SJCRH30 (cell line): Measurements from ENCODE around the gene CTNNA3. TPM values are rescaled to one million over a fixed set of nuclear protein-coding genes. Genes with fewer than 3 reads are reported as not detected.
A peak's percentile ranks its signal among the peaks of the same experiment; 100 is the strongest.

ENCODE experiments used
- DNase-seq, 2 experiments: peaks; one replicate each; pipeline ENCODE4 v3.0.0-alpha.2; 2015 to 2020
- H3K27ac ChIP-seq: fragments of 250-450 bp; sonication (Bioruptor Pico); 2 replicates; pipeline ENCODE4 v1.5.1; 2020; ENCODE audit warnings: mild to moderate bottlenecking, moderate library complexity
- H3K27me3 ChIP-seq: fragments of 250-450 bp; sonication (Bioruptor Pico); 2 replicates; pipeline ENCODE4 v1.5.1; 2020; ENCODE audit warnings: mild to moderate bottlenecking, moderate library complexity
- H3K36me3 ChIP-seq: fragments of 250-450 bp; sonication (Bioruptor Pico); 2 replicates; pipeline ENCODE4 v1.5.1; 2020; ENCODE audit warnings: mild to moderate bottlenecking, moderate library complexity
- H3K4me1 ChIP-seq: fragments of 250-450 bp; sonication (Bioruptor Pico); 2 replicates; pipeline ENCODE4 v1.5.1; 2020; ENCODE audit warnings: mild to moderate bottlenecking, moderate library complexity
- H3K4me3 ChIP-seq: fragments of 250-450 bp; sonication (Bioruptor Pico); 2 replicates; pipeline ENCODE4 v1.5.1; 2020; ENCODE audit warnings: mild to moderate bottlenecking, moderate library complexity
- H3K9me3 ChIP-seq: fragments of 250-450 bp; sonication (Bioruptor Pico); replicated peaks from 2 replicates; pipeline ENCODE4 v1.5.1; 2020; ENCODE audit warnings: mild to moderate bottlenecking, moderate library complexity
- total RNA-seq: library from RNA; depleted of rRNA; stranded (reverse); fragments of >200 nt; shearing (Covaris generic); gene quantifications from 2 replicates; pipeline ENCODE4 v1.2.3, GENCODE V29; 2014

The CTNNA3 gene
- total RNA-seq, 1 experiment from 2014 or later = 2.7 TPM

DNA sequence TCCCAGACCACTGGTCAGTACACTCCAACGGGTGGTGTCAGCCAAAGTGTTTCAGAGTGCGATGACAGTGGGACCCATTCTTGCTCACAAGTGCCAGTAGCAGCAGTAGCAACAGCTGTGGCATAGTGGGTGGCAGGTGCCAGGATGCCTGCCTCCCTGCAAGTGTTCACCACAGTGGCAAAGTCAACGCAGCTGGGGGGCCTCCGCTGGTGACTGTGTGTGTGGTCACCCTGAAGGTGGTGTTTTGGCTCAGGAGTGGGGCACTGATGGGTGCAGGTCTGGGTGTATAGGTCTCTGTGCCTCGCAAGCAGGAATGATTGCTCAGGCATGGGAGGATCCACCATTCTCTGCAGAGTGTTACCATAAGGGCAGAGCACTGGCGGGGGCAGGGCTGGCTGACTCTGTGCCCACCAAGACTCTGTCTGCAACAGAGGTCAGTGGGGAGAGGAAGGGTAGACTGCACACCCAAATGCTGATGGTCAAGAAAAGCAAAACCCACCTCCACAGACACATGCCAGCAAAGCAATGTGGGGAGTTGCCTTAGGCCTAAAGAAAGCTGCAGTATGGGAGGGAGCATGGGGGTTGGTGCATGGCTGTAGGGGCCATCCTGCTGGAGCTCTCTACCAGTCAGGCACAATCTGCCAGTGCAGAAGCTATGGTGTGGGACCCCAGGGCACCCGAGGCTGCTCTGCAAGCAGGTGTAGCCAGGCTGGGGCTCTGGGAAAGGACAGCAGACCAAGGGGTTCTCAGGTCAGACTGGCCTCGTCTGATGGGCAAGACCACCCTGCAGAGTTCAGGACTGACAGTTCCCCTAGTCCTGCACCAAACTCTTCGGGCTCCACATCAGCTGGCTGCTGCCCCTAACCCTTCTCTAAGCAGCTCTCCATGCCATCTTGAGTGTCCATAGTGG is 368.1 kb downstream of the CTNNA3 start:
- Histone ChIP-seq H3K36me3 (no peaks in the 10 kb centered on the region), H3K27ac (no peak overlapping the region), H3K9me3 (no peaks in the 10 kb centered on the region), H3K27me3 (no peaks in the 10 kb centered on the region), H3K4me3 (no peak overlapping the region), H3K4me1 (no peaks in the 10 kb centered on the region)
- DNase-seq = no peak

DNA sequence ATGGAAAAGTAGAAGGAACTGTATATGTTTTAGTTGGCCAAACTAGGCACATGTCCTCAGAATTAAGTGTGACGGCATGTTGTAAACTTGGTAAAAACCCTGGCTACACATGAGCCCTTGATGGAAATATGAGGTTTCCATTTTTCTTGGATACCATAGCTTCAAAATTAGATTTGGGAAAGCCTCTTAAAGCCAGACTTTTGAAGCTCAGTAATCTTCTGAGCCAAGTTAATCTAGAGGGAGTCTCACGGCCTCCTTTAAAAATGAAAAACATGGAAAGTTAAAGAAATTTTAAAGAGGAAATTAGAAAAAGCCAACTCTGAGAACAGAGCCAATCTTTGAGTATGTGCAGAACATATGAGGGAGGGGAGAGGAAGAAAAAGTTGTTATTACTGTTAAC is 376.0 kb downstream of the CTNNA3 start:
- no peaks in the 10 kb centered on the region for H3K36me3 ChIP-seq

DNA sequence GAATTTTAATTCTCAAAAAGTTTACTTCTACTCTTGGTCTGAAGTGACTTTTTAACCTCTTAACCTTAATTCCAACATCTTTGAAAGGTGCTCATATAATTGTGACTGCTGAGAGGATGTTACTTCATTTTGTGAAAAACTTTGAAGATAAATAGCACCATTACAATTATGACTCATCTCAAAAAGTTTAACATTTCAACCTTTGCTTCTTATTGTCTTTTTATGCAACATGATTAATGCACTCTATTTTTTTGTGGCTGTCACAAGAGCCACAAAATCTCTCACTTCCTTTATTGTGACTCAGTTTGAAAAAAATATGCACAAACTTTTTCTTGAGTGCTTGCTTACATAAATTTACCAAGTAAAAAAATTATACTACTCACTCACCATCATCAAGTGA is 387.1 kb downstream of the CTNNA3 start:
- no peak overlapping the region for H3K27ac ChIP-seq
- no peaks in the 10 kb centered on the region for H3K27me3 ChIP-seq
- no peaks in the 10 kb centered on the region for H3K36me3 ChIP-seq
- DNase-seq = no peak
- H3K4me3 ChIP-seq = no peak overlapping the region
- no peaks in the 10 kb centered on the region for H3K9me3 ChIP-seq
- no peaks in the 10 kb centered on the region for H3K4me1 ChIP-seq

More for the DNA sequence above, 376.0 kb downstream of the CTNNA3 start:
- Histone ChIP-seq H3K4me3 (no peak overlapping the region), H3K9me3 (no peaks in the 10 kb centered on the region), H3K27me3 (no peaks in the 10 kb centered on the region), H3K4me1 (no peaks in the 10 kb centered on the region), H3K27ac (no peak overlapping the region)
- no peak for DNase-seq

DNA sequence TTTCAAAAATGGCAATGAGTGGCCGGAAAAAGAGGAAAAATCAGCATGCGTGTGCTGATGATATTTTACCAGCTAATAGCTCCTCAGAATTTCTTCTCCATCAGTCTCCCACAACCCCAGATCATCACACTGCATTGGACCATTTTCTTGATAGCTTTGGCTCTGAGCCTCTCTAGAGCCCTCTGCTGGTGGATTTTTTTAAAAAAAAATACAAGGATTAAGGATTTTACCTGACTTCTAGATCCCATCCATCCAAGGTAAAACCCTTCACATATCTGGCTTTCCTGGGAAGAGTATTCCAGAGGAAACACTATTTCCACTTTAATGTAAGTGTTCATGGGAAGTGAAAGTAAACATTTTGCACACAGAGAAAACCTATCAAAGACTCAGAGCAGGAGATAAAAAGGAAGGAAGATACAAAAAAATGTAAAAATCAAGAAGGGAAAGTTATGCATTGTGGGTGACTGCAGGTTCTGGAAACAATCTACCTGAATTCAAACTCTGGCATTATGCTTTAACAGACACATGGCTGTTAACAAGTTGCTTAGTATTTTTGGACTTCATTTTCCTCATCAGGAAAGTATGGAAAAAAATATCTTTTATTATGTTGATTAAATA is 389.3 kb downstream of the CTNNA3 start:
- no peaks in the 10 kb centered on the region for H3K36me3 ChIP-seq
- H3K4me3 ChIP-seq = no peak overlapping the region
- H3K27me3 ChIP-seq = no peaks in the 10 kb centered on the region
- no peak overlapping the region for H3K27ac ChIP-seq
- H3K4me1 ChIP-seq = no peaks in the 10 kb centered on the region
- peak in 1 of 2 experiments; percentile 42 for DNase-seq
- H3K9me3 ChIP-seq = no peaks in the 10 kb centered on the region

DNA sequence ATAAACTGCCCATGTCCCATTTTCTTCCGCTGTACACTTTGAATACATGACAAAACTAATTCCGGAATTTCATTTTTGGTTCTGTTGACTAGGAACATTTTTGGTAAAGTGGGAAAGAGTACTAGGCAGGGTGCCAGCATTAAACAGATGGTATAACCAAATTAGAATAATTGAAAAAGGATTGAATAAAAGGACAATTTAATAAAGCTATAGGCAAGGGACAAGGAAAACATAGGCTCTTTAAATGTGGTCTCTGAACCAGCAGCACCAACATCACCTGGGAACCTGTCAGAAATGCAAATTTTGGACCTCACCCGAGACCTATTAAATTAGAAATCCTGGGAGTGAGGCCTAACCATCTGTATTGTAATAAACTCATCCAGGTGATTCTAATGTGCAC is 393.3 kb downstream of the CTNNA3 start:
- Histone ChIP-seq H3K36me3 (no peaks in the 10 kb centered on the region), H3K27ac (no peak overlapping the region), H3K27me3 (no peaks in the 10 kb centered on the region), H3K9me3 (no peaks in the 10 kb centered on the region), H3K4me3 (no peak overlapping the region), H3K4me1 (no peaks in the 10 kb centered on the region)
- no peak for DNase-seq

DNA sequence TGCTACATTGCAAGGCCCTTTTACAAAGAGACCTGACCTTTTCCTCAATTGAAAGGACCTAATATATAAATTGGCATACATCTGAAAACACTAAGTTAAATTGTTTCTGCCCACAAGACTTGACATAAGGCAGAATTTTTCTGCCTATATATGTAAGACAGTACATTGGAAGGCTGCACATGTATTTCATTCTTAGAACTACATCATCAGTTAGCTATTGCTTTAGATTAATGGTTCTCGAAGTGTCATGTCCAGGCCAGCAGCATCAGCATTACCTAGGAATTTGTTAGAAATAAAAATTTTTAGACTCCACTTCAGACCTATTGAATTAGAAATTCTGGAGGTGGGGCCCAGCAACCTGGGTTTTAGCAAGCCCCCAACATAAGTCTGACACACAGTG is 396.2 kb downstream of the CTNNA3 start:
- DNase-seq = no peak
- Histone ChIP-seq H3K9me3 (no peaks in the 10 kb centered on the region), H3K36me3 (no peaks in the 10 kb centered on the region), H3K27ac (no peak overlapping the region), H3K27me3 (no peaks in the 10 kb centered on the region), H3K4me1 (no peaks in the 10 kb centered on the region), H3K4me3 (no peak overlapping the region)

DNA sequence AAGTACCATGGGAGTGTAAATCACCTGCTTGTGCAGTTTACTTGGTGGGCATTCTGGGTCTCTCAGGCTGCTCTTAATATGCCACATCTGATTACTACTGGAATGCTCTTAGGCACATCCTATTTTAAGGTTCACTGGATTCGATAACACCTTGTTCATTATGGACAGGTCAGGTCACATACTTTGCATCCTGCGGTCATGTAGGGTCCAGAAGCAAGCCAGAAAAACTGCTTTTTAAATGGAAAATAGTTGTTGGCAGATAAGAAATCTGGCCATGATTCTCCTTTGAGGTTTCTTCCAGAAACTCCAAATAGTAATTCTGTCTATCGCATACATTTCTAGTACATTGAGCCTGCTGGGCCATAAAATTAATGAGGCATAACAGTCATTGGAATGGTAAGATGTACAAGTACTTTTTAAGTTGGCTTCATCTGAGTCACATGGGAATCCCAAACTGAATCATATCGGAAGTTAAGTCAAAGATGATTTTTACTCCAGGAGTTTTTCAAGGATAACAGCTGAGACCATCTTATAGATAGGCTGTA is 398.3 kb downstream of the CTNNA3 start:
- no peak overlapping the region for H3K4me3 ChIP-seq
- no peak for DNase-seq
- H3K27me3 ChIP-seq = no peaks in the 10 kb centered on the region
- H3K36me3 ChIP-seq = no peaks in the 10 kb centered on the region
- no peak overlapping the region for H3K27ac ChIP-seq
- H3K9me3 ChIP-seq = no peaks in the 10 kb centered on the region
- H3K4me1 ChIP-seq = no peaks in the 10 kb centered on the region

DNA sequence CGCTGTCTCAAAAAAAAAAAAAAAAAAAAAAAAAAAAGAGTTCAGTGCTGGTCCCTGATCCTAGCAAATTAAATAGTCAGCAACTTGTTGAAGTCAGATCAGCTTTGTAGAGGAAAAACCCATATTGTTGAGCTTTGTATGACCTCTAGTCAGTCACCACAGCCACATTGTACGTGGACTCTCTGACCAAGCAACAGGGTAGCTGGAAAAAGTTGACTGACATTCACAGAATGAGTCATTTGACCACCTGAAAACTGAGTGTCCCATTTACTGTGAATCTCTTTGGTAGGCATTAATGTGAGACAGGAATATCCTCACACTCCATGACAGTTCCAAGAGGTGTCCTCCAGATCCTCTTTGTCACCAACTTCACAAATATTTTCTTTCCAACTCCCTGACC is 399.1 kb downstream of the CTNNA3 start:
- Histone ChIP-seq H3K36me3 (no peaks in the 10 kb centered on the region), H3K27ac (no peak overlapping the region), H3K27me3 (no peaks in the 10 kb centered on the region), H3K9me3 (no peaks in the 10 kb centered on the region), H3K4me3 (no peak overlapping the region), H3K4me1 (no peaks in the 10 kb centered on the region)
- no peak for DNase-seq

DNA sequence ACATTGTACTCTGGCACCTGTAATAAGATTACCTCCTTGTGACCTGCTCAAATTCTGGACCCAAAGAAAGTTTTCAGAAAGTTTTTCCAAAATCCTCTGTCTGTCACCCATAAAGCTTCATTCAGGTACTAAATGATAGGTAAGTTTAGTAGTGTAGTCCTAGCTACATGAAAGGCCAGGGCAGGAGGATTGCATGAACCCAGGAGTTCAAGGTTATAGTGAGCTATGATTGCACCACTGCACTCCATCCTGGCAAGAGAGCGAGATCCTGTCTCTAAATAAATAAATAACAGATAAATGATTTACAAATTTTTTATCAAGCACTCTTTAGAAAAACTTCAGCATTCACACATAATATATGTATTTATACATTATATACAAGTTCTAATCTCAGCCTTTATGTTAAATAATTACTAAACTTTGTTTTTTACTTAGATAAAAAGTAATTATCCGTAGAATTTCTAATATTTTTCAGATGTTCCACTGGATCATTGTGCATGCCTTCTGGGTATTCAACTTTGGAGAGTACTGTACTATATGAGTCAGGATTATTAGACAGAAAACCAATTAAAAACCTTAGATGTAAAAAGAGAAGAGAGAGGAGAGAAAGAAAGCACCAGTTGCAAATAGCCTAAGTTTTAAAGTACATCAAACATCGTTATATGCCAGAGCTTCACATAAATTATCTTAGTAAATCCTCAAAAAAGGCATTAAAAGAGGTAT is 407.1 kb downstream of the CTNNA3 start:
- Histone ChIP-seq H3K4me3 (no peak overlapping the region), H3K36me3 (no peaks in the 10 kb centered on the region), H3K4me1 (no peaks in the 10 kb centered on the region), H3K27me3 (no peaks in the 10 kb centered on the region), H3K9me3 (no peaks in the 10 kb centered on the region), H3K27ac (no peak overlapping the region)
- DNase-seq = no peak

DNA sequence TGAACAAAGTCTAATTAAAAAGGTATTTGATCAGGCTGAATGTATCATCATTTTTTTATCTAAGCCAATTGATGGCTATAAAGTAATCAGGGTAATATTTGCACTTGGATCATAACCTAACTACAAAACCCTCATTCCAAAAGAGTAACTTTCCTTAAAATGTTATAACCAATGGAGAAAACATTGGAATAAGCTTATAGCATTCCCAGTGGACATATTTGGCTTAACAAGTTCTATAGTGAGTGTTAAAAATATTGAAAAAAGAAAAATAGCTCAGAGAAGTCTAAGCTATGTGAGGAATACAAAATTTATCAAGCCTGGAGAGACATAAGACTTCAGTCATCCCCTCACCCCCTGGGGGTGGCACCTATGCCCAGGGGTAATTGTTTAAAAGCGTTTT is 411.4 kb downstream of the CTNNA3 start:
- no peaks in the 10 kb centered on the region for H3K36me3 ChIP-seq
- H3K4me1 ChIP-seq = no peaks in the 10 kb centered on the region
- H3K27ac ChIP-seq = no peak overlapping the region
- no peak for DNase-seq
- H3K4me3 ChIP-seq = no peak overlapping the region
- H3K9me3 ChIP-seq = no peaks in the 10 kb centered on the region
- H3K27me3 ChIP-seq = no peaks in the 10 kb centered on the region

DNA sequence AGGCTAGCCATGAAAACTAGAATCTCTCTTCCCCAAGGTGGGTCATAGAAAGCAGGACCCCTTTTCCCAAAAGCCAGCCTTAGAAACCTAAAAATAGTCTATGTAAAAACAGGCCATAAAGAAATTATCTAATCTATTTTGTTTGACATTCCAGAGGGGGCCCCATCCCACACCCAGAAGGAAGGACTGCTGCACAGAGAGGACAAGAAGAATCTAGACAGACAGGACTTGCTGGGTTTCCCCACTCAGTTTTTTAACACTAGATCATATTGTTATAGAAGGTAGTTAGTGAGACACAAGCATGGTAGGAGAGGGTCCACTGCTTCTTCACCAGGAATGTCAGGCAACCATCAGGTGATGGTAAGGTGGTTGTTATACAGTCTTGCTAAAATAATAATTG is 413.1 kb downstream of the CTNNA3 start:
- Histone ChIP-seq H3K27me3 (no peaks in the 10 kb centered on the region), H3K4me3 (no peak overlapping the region), H3K9me3 (no peaks in the 10 kb centered on the region)

DNA sequence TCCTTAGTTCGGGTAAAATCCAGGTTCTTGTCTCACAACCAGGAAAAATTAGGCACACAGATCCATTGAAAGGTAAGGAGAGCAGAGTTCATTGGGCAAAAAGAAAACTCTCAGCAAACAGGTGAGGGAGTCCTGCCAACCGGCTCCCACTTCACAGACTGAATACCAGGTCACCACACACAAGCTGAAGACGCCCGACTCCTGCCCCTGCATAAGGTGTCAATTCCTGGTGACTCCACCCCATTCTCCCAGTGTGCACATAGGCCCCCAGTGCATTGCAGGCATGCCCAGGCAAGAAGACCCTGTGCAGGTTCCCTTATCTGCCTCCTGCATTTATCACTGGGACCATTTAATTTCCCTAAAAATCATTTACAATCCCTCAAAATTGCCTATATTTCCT is 415.6 kb downstream of the CTNNA3 start:
- no peaks in the 10 kb centered on the region for H3K9me3 ChIP-seq
- no peak overlapping the region for H3K4me3 ChIP-seq
- DNase-seq = no peak
- no peaks in the 10 kb centered on the region for H3K4me1 ChIP-seq
- no peak overlapping the region for H3K27ac ChIP-seq
- no peaks in the 10 kb centered on the region for H3K36me3 ChIP-seq
- H3K27me3 ChIP-seq = no peaks in the 10 kb centered on the region

More for the DNA sequence above, 413.1 kb downstream of the CTNNA3 start:
- Histone ChIP-seq H3K4me1 (no peaks in the 10 kb centered on the region), H3K36me3 (no peaks in the 10 kb centered on the region), H3K27ac (no peak overlapping the region)
- DNase-seq = no peak

DNA sequence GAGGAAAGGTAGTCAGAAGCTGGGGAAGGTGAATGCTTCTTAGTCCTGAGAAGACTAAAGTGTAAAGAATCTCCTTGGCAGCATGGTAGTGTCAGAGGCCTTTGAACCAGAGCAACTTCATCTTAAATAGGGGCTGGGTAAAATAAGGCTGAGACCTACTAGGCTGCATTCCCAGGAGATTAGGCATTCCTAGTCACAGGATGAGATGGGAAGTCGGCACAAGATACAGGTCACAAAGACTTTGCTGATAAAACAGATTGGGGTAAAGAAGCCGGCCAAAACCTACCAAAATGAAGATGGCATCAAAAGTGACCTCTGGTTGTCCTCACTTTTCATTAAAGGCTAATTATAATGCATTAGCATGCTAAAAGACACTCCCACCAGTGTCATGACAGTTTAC is 418.6 kb downstream of the CTNNA3 start:
- Histone ChIP-seq H3K27ac (no peak overlapping the region), H3K4me3 (no peak overlapping the region), H3K27me3 (no peaks in the 10 kb centered on the region), H3K9me3 (no peaks in the 10 kb centered on the region), H3K36me3 (no peaks in the 10 kb centered on the region), H3K4me1 (no peaks in the 10 kb centered on the region)
- no peak for DNase-seq

DNA sequence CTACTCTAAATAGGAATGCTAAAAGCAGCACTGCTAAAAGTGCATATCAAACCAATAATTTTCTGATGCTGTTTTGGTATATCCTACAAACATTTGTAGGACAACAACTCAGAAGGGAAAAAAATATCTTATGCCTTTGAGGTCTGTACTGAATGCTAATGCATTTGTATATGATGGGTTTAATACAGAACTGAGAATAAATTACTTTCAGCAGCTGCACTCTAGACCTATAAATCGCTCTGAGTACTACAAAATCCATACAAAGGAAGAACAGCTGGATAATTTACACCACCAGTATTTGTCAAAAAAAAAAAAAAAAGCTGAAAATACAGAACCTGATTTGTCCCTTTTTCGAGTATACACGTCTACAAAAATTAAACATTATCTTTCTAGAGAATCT is 426.2 kb downstream of the CTNNA3 start:
- Histone ChIP-seq H3K36me3 (no peaks in the 10 kb centered on the region), H3K4me3 (no peak overlapping the region), H3K9me3 (no peaks in the 10 kb centered on the region), H3K27me3 (no peaks in the 10 kb centered on the region), H3K4me1 (no peaks in the 10 kb centered on the region), H3K27ac (no peak overlapping the region)
- DNase-seq = no peak

DNA sequence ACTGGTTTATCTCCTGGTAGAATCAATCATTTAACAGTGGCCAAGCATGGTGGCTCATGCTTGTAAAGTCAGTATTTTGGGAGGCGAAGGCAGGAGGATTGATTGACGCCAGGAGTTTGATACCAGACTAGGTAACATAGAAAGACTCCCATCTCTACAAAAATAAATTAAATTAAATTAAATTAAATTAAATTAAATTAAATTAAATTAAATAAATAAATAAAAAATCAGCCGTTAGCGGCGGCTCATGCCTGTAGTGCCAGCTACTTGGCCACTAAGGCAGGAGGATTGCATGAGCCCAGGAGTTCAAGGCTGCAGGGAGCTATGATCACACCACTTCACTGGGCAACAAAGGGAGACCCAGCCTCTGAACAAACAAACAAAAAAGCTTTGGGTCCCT is 427.8 kb downstream of the CTNNA3 start:
- H3K9me3 ChIP-seq = no peaks in the 10 kb centered on the region
- no peaks in the 10 kb centered on the region for H3K36me3 ChIP-seq
- no peaks in the 10 kb centered on the region for H3K4me1 ChIP-seq
- no peak overlapping the region for H3K27ac ChIP-seq
- no peak overlapping the region for H3K4me3 ChIP-seq
- H3K27me3 ChIP-seq = no peaks in the 10 kb centered on the region
- no peak for DNase-seq
